GM20431 (cell line): ENCODE measurements around the gene RXRA.

ENCODE experiments used
- in situ Hi-C: fragments of 300-500 bp; cut with MseI, MboI; formaldehyde crosslinking; loops from one replicate; pipeline ENCODE4 v1.15.0; 2020; ENCODE audit warnings: low sequenced_read_pairs; ENCODE audit not compliant: unreplicated experiment

RXRA gene

DNA sequence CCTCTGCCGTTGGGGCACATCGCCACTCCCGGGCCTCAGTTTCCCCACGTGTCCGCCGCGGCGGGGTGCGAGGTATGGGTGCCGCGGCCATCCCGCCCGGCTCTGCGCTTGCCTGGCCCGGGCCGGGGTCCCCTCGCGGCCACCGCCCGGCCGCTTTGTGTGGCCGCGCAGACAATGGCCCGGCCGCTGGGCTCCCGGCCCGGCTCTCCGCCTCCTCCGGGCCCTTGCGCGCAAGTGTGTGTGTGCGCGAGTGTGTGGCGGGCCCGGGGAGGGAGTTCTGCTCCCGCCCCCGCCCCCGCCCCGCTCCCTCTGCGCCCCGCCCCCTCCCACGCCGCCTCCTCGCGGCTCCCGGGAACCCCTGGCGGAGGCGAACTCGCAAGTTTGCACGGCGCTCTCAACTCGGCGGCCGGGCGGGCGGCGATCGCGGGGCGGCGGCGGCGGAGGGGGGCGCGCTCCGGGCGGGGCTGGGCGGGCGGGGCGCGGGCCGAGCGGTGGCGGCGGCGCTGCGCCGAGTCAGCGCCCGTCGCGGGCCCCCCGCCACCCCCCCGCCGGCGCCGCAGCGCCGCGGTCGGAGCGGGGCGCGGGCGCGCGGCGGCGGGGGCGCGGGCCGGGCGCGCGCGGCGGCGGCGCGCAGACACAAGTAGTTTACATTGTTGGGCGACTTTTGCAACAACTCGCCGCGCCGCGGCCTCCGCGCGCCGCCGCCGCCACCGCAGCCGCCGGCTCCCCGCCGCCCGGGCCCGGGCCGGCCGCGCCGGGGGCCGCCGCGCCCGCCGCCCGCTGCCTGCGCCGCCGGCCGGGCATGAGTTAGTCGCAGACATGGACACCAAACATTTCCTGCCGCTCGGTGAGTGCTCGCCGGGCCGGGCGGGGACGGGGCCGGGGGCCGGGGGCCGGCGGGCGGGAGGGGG, at the start of gene RXRA:
RXRA (plus strand) TSS at position 643 of the 911 bp plus-strand sequence; CDS start at position 820, 177 bp downstream.
- in situ Hi-C loops: no loop called here

DNA sequence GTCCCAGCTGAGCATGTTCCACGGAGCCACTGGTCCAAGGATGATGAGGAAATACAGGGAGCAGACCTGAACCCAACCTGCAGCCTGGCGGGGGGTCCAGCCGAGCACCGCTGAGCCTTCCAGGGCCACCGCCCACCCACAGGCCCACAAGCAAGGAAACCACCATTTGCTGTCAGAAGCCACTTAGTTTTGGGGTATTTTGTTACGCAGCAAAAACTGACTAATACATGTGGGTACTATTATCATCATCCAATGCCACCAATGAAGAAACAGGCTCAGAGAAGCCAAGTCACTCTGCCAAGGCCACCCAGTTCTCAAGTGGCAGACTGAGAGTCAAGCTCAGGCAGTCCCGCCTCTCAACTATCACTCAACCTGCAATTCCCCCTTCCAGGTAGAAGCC, 48.0 kb upstream of the RXRA start:
- in situ Hi-C loops: no loop called here

DNA sequence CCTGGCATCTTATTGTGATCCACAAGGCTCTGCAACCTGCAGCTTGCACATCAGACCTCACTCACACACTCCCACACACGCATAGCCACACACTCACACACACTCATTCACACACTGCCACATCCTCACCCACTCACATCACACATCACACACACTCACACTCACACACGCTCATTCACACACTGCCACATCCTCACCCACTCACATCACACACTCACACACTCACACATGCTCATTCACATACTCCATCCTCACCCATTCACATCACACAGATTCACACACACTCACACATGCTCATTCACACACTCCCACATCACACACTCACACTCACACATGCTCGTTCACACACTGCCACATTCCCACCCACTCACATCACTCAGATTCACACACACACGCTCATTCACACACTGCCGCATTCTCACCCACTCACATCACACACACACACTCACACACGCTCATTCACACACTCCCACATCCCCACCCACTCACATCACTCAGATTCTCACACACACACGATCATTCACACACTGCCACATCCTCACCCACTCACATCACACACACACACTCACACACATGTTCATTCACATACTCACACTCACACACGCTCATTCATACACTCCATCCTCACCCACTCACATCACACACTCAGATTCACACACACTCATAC, 47.1 kb upstream of the RXRA start:
- in situ Hi-C loops: no loop called here

- in situ Hi-C loops: no loop called here
These were observed 44.1 kb upstream of the RXRA start for GRCh38 chr9:134282138-134282650.

DNA sequence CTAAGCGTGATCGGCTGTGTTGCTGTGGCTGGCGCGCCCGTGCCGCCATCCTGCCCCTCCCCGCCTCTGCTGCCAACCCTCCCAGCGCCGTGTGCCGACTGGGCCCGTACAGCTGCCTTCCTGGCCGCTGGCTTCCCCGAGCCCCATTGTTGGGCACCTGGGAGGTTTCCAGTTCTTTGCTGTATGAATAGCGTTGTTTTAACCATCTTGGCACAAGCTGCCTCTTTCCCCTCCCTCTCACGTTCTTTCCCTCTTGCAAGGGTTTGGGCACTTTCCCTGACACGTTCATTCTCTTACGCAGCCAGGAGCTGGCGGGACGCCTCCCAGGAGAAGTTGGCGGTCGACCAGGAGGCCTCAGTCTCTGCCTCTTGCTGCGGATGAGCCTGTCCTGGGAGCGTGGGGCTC, 43.1 kb upstream of the RXRA start:
- in situ Hi-C loops: no loop called here

GRCh38 chr9:134283692-134284265, 42.5 kb upstream of the RXRA start:
- in situ Hi-C loops: no loop called here

DNA sequence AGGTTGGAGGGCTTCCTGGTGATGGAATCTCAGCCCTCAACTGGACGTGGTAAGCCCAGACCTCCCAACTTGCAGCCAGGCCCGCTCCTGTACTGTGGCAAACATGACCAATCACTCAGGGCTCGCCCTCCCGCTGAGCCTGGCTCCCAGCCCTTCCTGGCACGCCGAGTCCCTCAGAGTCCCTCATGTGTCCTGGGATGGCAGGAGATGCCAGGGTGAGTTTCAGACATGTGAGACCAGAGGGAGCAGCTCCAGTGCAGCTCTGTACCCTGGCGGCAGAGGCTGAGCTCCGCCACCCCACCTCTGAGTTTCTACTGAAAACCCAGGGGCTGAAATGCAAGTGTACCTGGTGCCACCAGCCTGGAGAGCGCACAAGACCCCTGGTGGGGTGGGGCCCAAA, 42.0 kb upstream of the RXRA start:
- in situ Hi-C loops: no loop called here

- in situ Hi-C loops: no loop called here
These were observed 41.5 kb upstream of the RXRA start for GRCh38 chr9:134284741-134285140.

DNA sequence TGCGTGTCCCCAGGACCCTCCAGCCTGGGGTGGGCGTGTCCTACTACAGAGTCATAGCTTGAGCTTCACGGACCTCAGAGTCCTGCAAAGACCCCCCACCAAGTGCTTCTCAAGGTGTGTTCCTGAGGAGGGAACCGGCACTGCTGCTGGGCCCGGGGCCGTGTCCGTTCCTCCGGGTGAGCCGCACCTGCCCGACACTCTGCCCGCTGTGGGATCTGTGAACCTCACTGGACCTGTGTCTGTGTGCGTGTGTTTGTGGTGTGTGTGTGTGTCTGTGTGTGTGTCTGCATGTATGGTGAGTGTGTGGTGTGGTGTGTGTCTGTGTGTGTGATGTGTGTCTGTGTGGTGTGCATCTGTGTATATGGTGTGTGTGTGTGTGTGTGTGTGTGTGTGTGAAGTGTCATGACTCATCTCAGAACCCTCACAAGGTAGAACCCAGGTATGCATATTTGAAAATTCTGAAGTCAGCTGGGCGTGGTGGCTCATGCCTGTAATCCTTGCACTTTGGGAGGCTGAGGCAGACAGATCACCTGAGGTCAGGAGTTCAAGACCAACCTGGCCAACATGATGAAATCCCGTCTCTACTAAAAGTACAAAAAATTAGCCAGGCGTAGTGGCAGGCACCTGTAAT, 40.9 kb upstream of the RXRA start:
- in situ Hi-C loops: no loop called here

DNA sequence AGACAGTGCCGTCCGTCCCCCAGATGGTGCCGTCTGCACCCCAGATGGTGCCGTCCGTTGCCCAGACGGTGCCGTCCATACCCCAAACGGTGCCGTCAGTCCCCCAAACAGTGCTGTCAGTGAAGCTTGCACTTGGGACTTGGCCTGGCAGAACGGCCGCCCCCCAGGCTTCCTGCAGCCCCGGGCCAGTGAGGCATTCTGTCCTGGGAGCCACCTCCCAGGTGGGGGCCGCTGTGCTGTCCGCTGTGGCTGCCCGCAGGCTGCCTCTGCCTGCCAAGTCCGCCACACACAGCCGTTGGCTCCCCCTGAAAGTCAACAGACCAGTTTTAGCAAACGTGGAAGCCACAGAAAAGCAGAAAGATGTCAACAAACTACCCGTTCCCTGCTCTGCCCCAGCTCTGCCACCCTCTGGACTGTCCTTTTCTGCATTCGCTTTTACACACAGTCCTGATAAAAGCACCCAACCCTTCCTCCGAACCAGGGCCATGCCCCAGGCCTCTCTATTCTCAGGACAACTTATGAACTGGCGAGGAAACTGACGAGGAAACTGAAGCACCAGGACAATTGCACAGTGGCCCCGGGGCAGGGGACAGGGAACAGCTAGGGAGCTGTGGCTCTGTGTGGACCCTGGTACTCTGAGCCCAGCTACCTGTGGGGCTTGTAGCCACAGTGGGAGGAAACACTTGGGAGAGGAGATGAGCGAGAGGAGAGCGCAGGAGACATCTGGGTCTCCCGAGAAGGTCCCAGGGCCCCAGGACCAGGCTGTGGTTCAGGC, 39.6 kb upstream of the RXRA start:
- in situ Hi-C loops: no loop called here

GRCh38 chr9:134287591-134288491, 38.4 kb upstream of the RXRA start:
- in situ Hi-C loops: no loop called here

DNA sequence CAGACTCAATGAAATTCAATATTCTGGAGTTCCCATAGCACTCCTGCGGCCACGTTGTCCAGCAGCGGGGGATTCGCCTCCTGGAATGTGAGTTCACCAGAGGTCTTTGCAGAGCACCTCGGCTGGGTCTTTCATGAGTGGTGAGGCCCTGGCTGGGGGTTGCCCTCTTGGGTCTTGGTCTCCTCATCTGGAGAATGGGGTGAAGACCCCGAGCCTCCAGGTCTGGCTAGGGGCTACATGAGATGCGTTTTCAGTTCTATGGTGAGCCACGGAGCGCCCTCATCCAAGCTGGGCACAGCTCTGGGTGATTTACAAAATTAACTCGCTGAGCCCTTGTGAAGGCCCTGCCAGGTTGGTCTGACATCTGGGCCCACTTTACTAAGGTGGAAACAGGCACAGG, 37.5 kb upstream of the RXRA start:
- in situ Hi-C loops: no loop called here

DNA sequence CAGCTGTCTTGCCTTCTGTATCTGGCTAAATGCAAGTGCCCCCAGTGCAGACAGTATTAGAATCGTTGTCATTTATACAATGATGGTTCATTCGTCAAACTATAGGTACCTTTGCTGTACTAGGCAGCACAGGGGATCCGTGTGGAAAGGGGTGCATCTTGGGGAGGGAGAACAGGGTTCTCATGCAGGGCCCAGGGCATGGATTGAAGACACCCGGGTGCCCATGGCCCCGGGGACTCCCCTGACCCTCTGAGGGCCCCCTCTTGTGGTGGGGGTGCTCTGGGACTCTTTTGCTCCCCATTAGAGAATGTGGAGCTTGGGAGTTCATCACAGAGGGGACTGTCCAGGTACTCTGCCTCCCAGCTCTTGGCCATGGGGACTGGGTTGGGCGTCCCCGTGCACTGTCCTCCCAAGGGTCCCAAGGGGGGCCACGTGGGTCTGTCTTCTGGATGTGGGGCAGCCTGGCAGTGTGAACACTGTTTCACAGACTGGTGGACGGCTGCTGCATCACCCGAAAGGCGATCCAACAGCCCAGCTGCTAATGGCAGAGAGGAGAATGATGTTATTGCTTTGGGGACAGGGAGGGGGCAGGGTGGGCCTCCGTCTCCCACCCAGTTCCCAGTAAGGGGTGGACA, 36.9 kb upstream of the RXRA start:
- in situ Hi-C loops: no loop called here

- in situ Hi-C loops: no loop called here
These were observed 35.4 kb upstream of the RXRA start for GRCh38 chr9:134290603-134291451.

- in situ Hi-C loops: no loop called here
These were observed 34.8 kb upstream of the RXRA start for GRCh38 chr9:134291452-134291881.

DNA sequence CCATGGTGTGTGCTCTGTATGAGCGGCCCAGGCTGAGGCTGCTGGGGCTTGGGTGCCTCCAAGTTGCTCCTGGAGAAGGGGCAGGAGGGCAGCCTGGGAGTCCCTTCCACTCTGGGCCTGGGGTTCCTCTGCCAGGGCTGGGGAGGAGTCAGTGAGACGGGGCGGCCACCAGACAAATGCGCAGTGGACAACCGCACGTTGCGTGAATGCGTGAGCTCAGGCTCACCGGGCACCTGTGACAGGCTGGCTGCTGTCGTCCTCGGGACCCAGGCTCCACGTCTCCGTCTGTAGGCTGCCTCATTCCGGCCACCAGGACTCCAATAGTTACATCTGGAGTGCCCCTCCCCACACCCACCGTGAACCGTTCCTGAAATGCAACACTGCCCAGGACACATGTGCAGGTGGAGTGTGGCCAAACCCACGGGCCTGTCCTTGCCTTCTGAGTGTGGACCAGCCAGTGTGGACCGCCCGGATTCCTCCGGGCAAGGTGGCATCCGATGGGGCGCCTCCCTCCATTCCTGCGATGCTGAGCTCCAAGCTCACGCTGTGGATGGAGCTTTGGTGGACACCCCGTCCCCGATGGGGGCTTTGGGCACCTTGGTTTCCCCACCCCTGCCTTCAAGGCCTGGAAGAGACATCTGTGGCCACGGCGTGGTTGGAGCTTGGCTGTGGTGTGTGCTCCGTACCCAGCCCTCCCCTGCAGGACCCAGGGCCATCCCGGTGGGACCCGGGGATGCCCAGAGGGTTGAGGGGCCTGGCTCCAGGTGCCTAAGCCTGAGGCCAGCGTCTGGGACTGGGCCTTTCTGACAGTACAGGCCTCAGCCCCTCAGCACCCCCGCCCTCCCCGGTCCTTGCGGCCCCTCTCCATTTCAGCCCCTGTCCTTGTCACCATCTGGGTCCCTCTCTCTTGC, 34.0 kb upstream of the RXRA start:
- in situ Hi-C loops: no loop called here
